Peyer's patch (tissue), 4 donors: Measurements from ENCODE around the gene TNFSF18. TPM values are rescaled to one million over a fixed set of nuclear protein-coding genes. Genes with fewer than 3 reads are reported as not detected.

Source experiments
- DNase-seq, 3 donors: peaks; one replicate each; pipeline ENCODE4 v3.0.0-alpha.2; 2017 to 2019
- H3K27ac ChIP-seq, 4 donors: fragments of 200-600 bp; sonication (generic); one replicate each; pipeline ENCODE4 v1.5.1; 2016 to 2019
- H3K27me3 ChIP-seq, 2 donors: fragments of 200-600 bp; sonication (generic); one replicate each; pipeline ENCODE4 v1.5.1; 2019
- H3K36me3 ChIP-seq, 3 donors: fragments of 200-600 bp; sonication (generic); one replicate each; pipeline ENCODE4 v1.5.1; 2016 to 2019
- H3K4me1 ChIP-seq, 4 donors: fragments of 200-600 bp; sonication (generic); one replicate each; pipeline ENCODE4 v1.5.1; 2016 to 2019
- H3K4me3 ChIP-seq, 4 donors: fragments of 200-600 bp; sonication (generic); 1 replicate in 3 of 4; 2 replicates in 1 of 4; pipeline ENCODE4 v1.5.1; 2016 to 2019; ENCODE audit warnings: mild to moderate bottlenecking in 1 of 4
- H3K9me3 ChIP-seq, 4 donors: fragments of 200-600 bp; sonication (generic); one replicate each; pipeline ENCODE4 v1.5.1; 2016 to 2019; ENCODE audit warnings: mild to moderate bottlenecking in 1 of 4
- POLR2A ChIP-seq, 2 donors: fragments of 450-650 bp; IDR thresholded peaks; one replicate each; pipeline ENCODE4 v1.5.1; 2017; ENCODE audit warnings: antibody characterized with exemption in 2 of 2, mild to moderate bottlenecking in 2 of 2, moderate library complexity in 2 of 2
- total RNA-seq, 4 donors: library from RNA; depleted of rRNA; stranded (reverse); fragments of >200 nt; gene quantifications; one replicate each; pipeline ENCODE4 v1.1.0, GENCODE V29; 2016
- TF ChIP-seq, protein P1 (sequence below), 6 experiments: fragments of 450-650 bp in 4 of 6; fragments of 200-600 bp in 2 of 6; sonication (generic) in 1 of 6; IDR thresholded peaks; one replicate each; pipeline ENCODE4 v1.5.1; 2017 to 2019; ENCODE audit warnings: antibody characterized with exemption in 6 of 6, mild to moderate bottlenecking in 3 of 6, moderate library complexity in 1 of 6

TNFSF18 gene
- total RNA-seq, 4 donors from 2014 or later: not detected

DNA sequence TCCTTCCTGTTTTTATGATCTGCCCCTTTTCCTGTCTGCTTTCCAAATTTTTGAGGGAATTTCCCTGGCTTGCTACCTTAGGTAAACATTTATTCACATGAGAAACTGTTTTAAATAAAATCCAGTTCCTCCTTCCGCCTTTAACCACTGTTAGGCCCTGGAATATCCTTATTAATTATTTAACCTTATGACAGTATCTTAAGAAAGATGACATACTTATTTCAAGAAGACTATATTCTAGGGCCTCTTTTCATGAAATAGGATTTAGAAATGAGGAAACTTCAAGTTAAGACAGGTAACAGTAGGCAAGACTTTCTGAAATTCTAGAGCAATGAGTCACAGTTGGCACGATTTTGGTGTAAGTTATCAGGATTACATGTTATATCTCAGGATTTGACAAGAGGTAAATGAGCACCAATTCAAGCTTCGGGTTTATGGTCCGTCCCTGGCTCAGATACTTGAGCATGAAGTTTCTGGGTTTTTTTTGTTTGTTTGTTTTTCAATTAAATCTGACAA is 2.0 kb upstream of the TNFSF18 start:
- no peak for DNase-seq
- no peaks in the 10 kb centered on the region for H3K4me1 ChIP-seq
- no peak overlapping the region for H3K4me3 ChIP-seq
- H3K27me3 ChIP-seq: no peaks in the 10 kb centered on the region
- TF ChIP-seq POLR2A (IDR thresholded peaks at IDR 0.05): no peak
- TF ChIP-seq, protein P1, sequence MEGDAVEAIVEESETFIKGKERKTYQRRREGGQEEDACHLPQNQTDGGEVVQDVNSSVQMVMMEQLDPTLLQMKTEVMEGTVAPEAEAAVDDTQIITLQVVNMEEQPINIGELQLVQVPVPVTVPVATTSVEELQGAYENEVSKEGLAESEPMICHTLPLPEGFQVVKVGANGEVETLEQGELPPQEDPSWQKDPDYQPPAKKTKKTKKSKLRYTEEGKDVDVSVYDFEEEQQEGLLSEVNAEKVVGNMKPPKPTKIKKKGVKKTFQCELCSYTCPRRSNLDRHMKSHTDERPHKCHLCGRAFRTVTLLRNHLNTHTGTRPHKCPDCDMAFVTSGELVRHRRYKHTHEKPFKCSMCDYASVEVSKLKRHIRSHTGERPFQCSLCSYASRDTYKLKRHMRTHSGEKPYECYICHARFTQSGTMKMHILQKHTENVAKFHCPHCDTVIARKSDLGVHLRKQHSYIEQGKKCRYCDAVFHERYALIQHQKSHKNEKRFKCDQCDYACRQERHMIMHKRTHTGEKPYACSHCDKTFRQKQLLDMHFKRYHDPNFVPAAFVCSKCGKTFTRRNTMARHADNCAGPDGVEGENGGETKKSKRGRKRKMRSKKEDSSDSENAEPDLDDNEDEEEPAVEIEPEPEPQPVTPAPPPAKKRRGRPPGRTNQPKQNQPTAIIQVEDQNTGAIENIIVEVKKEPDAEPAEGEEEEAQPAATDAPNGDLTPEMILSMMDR (IDR thresholded peaks at IDR 0.05): no peak
- no peaks in the 10 kb centered on the region for H3K9me3 ChIP-seq
- H3K27ac ChIP-seq: no peak overlapping the region
- no peaks in the 10 kb centered on the region for H3K36me3 ChIP-seq

DNA sequence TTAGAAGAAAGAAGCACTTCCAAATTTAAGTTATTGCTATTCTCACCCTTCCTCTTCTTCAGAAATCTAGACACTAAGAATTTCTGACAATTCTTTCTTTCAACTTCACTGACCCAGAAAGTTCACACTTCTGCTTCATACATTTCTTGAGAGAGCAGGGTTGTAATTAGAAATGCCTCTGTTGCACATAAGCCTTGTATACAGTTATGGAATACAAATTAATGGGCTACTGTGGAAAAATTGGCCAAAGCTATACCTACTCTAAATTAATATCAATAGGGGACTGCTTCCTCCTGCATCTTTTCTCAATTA is 1.5 kb downstream of the TNFSF18 start:
- Histone ChIP-seq H3K27ac (no peak overlapping the region), H3K27me3 (no peaks in the 10 kb centered on the region), H3K36me3 (no peaks in the 10 kb centered on the region), H3K4me1 (no peaks in the 10 kb centered on the region), H3K9me3 (no peaks in the 10 kb centered on the region), H3K4me3 (no peak overlapping the region)
- TF ChIP-seq POLR2A (IDR thresholded peaks at IDR 0.05): no peak
- TF ChIP-seq, protein P1 (IDR thresholded peaks at IDR 0.05): no peak
- DNase-seq: no peak

- H3K27ac ChIP-seq: no peak overlapping the region
- H3K36me3 ChIP-seq: no peaks in the 10 kb centered on the region
- TF ChIP-seq POLR2A (IDR thresholded peaks at IDR 0.05): no peak
- TF ChIP-seq, protein P1 (IDR thresholded peaks at IDR 0.05): no peak
- no peaks in the 10 kb centered on the region for H3K9me3 ChIP-seq
- DNase-seq: no peak
- H3K27me3 ChIP-seq: no peaks in the 10 kb centered on the region
- no peak overlapping the region for H3K4me3 ChIP-seq
- no peaks in the 10 kb centered on the region for H3K4me1 ChIP-seq
Measured at GRCh38 chr1:173048621-173049321, 2.0 kb downstream of the TNFSF18 start.

GRCh38 chr1:173044656-173045055 is 6.1 kb downstream of the TNFSF18 start:
- no peaks in the 10 kb centered on the region for H3K4me1 ChIP-seq
- DNase-seq: no peak
- no peak overlapping the region for H3K4me3 ChIP-seq
- no peak for TF ChIP-seq POLR2A (IDR thresholded peaks at IDR 0.05)
- TF ChIP-seq, protein P1 (IDR thresholded peaks at IDR 0.05): no peak
- H3K27ac ChIP-seq: no peak overlapping the region
- no peaks in the 10 kb centered on the region for H3K36me3 ChIP-seq
- no peaks in the 10 kb centered on the region for H3K27me3 ChIP-seq
- no peaks in the 10 kb centered on the region for H3K9me3 ChIP-seq

DNA sequence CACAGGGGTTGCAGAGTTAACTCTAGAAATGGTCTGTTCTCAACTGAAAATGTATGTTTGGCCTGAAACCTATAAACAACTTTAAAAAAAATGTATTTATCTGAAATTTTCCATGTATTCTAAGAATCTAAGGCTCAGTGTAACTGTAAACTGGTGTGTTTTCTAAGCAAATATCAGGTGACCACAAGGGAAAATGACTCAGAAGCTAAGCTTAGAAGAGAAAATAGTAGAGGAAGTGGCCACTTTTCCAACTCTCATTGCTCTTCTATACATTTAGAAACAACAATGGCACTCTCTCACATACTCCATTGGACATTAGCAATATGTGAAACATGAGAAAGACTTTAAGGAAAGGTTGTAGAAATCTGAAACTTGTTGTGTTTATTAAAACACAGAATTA is 7.5 kb downstream of the TNFSF18 start:
- no peaks in the 10 kb centered on the region for H3K9me3 ChIP-seq
- H3K4me3 ChIP-seq: no peak overlapping the region
- H3K27me3 ChIP-seq: no peaks in the 10 kb centered on the region
- no peak for DNase-seq
- no peaks in the 10 kb centered on the region for H3K36me3 ChIP-seq
- H3K27ac ChIP-seq: no peak overlapping the region
- no peaks in the 10 kb centered on the region for H3K4me1 ChIP-seq
- TF ChIP-seq POLR2A (IDR thresholded peaks at IDR 0.05): no peak
- TF ChIP-seq, protein P1 (IDR thresholded peaks at IDR 0.05): no peak
